Renal cortex interstitium (tissue), 15 donors: ENCODE results near the gene PML. TPM values are rescaled to one million over a fixed set of nuclear protein-coding genes. Genes with fewer than 3 reads are reported as not detected.

Experiments
- DNase-seq, 11 donors: peaks; one replicate each; pipeline ENCODE4 v3.0.0-alpha.2; 2013; ENCODE audit warnings: low read depth in 9 of 11, low spot score in 4 of 11; ENCODE audit errors: extremely low read depth in 1 of 11
- long read RNA-seq, 16 experiments: transcript quantifications; one replicate each; lab custom pipeline, GENCODE V29; 2026
- polyA plus RNA-seq, 3 donors: library from polyadenylated mRNA; unstranded; fragments of 120-200 nt; gene quantifications; one replicate each; pipeline ENCODE4 v1.2.1, GENCODE V29; 2013; ENCODE audit not compliant: insufficient read length in 3 of 3

PML gene
- polyA plus RNA-seq, result 10 to 100 TPM; 26.9 to 39.2 (median 32.2) TPM
- long read RNA-seq, donor 1, full-length matches to known transcripts, result 3 of 3 reads
- long read RNA-seq, donor 1, partial matches to known transcripts, result 0 of 3 reads
- long read RNA-seq, donor 1, other reads (novel, unspliced or antisense), result 0 of 3 reads
- long read RNA-seq, donor 2, partial matches to known transcripts, result 5 of 5 reads
- long read RNA-seq, donor 2, other reads (novel, unspliced or antisense), result 0 of 5 reads
- long read RNA-seq, donor 3, full-length matches to known transcripts, result 6 of 6 reads
- long read RNA-seq, donor 3, partial matches to known transcripts, result 0 of 6 reads
- long read RNA-seq, donor 3, other reads (novel, unspliced or antisense), result 0 of 6 reads
- long read RNA-seq, donor 4, partial matches to known transcripts, result 0 of 3 reads
- long read RNA-seq, donor 4, other reads (novel, unspliced or antisense), result 0 of 3 reads
- long read RNA-seq, donor 5, result 0 reads
- long read RNA-seq, donor 6, full-length matches to known transcripts, result 8 of 8 reads
- long read RNA-seq, donor 6, partial matches to known transcripts, result 0 of 8 reads
- long read RNA-seq, donor 6, other reads (novel, unspliced or antisense), result 0 of 8 reads
- long read RNA-seq, donor 7, full-length matches to known transcripts, result 7 of 7 reads
- long read RNA-seq, donor 7, partial matches to known transcripts, result 0 of 7 reads
- long read RNA-seq, donor 7, other reads (novel, unspliced or antisense), result 0 of 7 reads
- long read RNA-seq, donor 8, result 0 reads
- long read RNA-seq, donor 9, full-length matches to known transcripts, result 8 of 8 reads
- long read RNA-seq, donor 9, partial matches to known transcripts, result 0 of 8 reads
- long read RNA-seq, donor 9, other reads (novel, unspliced or antisense), result 0 of 8 reads
- long read RNA-seq, donor 10, full-length matches to known transcripts, result 5 of 5 reads
- long read RNA-seq, donor 10, partial matches to known transcripts, result 0 of 5 reads
- long read RNA-seq, donor 10, other reads (novel, unspliced or antisense), result 0 of 5 reads
- long read RNA-seq, donor 11, full-length matches to known transcripts, result 6 of 6 reads
- long read RNA-seq, donor 11, partial matches to known transcripts, result 0 of 6 reads
- long read RNA-seq, donor 11, other reads (novel, unspliced or antisense), result 0 of 6 reads
- long read RNA-seq, donor 12, partial matches to known transcripts, result 0 of 1 reads
- long read RNA-seq, donor 12, other reads (novel, unspliced or antisense), result 0 of 1 reads
- long read RNA-seq, donor 13, result 0 reads
- long read RNA-seq, donor 14, full-length matches to known transcripts, result 2 of 2 reads
- long read RNA-seq, donor 14, partial matches to known transcripts, result 0 of 2 reads
- long read RNA-seq, donor 14, other reads (novel, unspliced or antisense), result 0 of 2 reads
- long read RNA-seq, donor 15, full-length matches to known transcripts, result 3 of 3 reads
- long read RNA-seq, donor 15, partial matches to known transcripts, result 0 of 3 reads
- long read RNA-seq, donor 15, other reads (novel, unspliced or antisense), result 0 of 3 reads
- long read RNA-seq, donor 16, full-length matches to known transcripts, result 13 of 13 reads
- long read RNA-seq, donor 16, partial matches to known transcripts, result 0 of 13 reads
- long read RNA-seq, donor 16, other reads (novel, unspliced or antisense), result 0 of 13 reads

GRCh38 chr15:73994413-73994883, at the start of gene PML:
Gene PML, plus strand, starts transcription at chr15:73994716. Its CDS starts 97 bp downstream, at chr15:73994813.
- DNase-seq, result peak; percentile 82 to 95 (median 89)

GRCh38 chr15:73945130-73945508, 49.4 kb upstream of the PML start:
- DNase-seq, result no peak

- no peak for DNase-seq
Observed at GRCh38 chr15:73946046-73946721, 48.3 kb upstream of the PML start.

- DNase-seq, result no peak
Observed at GRCh38 chr15:73946795-73947370, 47.6 kb upstream of the PML start.

GRCh38 chr15:73947651-73948050, 46.9 kb upstream of the PML start:
- DNase-seq, result no peak

- no peak for DNase-seq
Observed at GRCh38 chr15:73948396-73948795, 46.1 kb upstream of the PML start.

GRCh38 chr15:73948982-73949381, 45.5 kb upstream of the PML start:
- no peak for DNase-seq

GRCh38 chr15:73949496-73949895, 45.0 kb upstream of the PML start:
- DNase-seq, result no peak

GRCh38 chr15:73950479-73950830, 44.1 kb upstream of the PML start:
- no peak for DNase-seq

- peak; percentile 69 to 91 (median 86) for DNase-seq
Observed at GRCh38 chr15:73950831-73951561, 43.5 kb upstream of the PML start.

GRCh38 chr15:73951601-73952000, 42.9 kb upstream of the PML start:
- DNase-seq, result no peak

GRCh38 chr15:73952171-73952912, 42.2 kb upstream of the PML start:
- no peak for DNase-seq

GRCh38 chr15:73952913-73953750, 41.4 kb upstream of the PML start:
- DNase-seq, result no peak

- no peak for DNase-seq
Observed at GRCh38 chr15:73954188-73955145, 40.0 kb upstream of the PML start.
